ENCODE measurements around the gene VAMP7. TPM values are rescaled to one million over a fixed set of nuclear protein-coding genes. Genes with fewer than 3 reads are reported as not detected.

VAMP7 gene
- total and polyA plus RNA-seq, 9 of the 15 experiments (the other 6 are each of a cell fraction or from before 2014, with no cell fraction given) = 38.4 to 100 (median 67.7) TPM

DNA sequence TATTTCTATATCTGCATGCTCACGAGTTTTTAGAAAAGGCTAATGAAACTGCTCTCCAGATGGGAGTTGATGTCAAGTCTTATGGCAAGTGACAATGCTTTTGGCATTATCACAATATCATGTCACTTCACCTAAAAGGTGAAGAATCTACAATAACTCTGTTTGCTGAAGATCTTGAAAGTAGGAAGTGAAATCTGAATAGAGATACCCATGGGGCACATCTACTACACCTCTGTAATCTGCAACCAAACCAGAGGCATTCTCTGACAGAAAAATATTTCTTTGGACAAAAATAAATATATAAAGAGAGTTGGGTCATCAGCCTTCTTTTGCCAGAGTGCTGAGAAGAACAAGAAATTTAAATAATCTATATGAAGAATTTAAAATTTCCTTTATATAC lies 3.9 kb upstream of the VAMP7 start (continued):
- TF ChIP-seq ZFPM2 (CRISPR knock-in tag; IDR thresholded peaks at IDR 0.05) (no peak), KDM4B (IDR thresholded peaks at IDR 0.05; ENCODE audit: borderline replicate concordance in 2 of 2, low read depth in 1 of 2) (no peak), NELFE (IDR thresholded peaks at IDR 0.05; ENCODE audit: insufficient read depth, insufficient read length) (no peak), BHLHE40 (IDR thresholded peaks at IDR 0.05; ENCODE audit: low read length) (no peak), TBL1XR1 (IDR thresholded peaks at IDR 0.05; ENCODE audit: low read length in 2 of 2) (no peak)

DNA sequence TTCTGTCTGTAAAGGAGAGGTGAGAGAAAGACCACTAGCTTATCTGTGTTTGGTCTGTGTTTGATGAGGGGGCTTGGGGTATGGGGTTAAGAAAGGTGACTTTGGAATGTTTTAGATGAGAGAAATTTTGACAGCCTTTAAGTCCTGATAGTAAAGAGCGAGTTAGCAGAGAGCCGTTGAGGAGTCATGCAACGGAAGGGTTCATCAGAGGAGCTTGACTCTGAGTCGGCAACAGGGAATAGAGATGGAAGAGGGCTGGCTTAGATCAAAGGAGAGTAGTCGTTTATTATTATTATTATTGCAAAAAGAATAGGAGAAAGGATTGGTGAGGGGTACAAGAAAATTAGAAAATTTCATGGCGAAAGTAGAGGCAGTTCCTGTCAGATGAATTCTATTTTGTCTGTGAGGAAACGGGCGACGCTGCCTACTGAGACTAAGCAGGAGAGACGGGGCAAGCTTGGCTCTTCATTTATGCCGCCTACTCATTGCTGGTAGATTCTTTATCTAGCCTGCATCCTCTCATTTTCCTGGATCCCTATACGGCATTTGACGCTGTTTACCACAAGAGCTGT lies 473 bp upstream of the VAMP7 start:
- H3K4me2 ChIP-seq (ENCODE audit: insufficient read depth, low read length) = peak overlapping the region; percentile 96
- no peaks in the 10 kb centered on the region for H3K9me3 ChIP-seq (replicated peaks; ENCODE audit: control insufficient read depth, insufficient read depth, low read depth, low read length)
- intact Hi-C loops (cut with micrococcal nuclease) (no loop called here), in situ Hi-C loops (cut with MboI) (no loop called here)
- H3K27ac ChIP-seq (ENCODE audit: extremely low read depth, low read depth, low read length) = peak overlapping the region; percentile 97
- WGBS (ENCODE audit: insufficient coverage, low coverage, missing lambda C conversion rate) = 8% methylated on average over 13 of the region's 13 CpGs
- FAIRE-seq = no peak
- H3K79me2 ChIP-seq (ENCODE audit: control insufficient read depth, insufficient read depth, low read length) = peaks cover 43% of the 10 kb centered on the region
- no peaks in the 10 kb centered on the region for H3K9me1 ChIP-seq (ENCODE audit: control insufficient read depth, insufficient read depth, low read length)
- DNase-seq (ENCODE audit: extremely low read depth in 1 of 4, low spot score in 3 of 4) = peak in 2 of 4 experiments; percentile 6 to 27
- ATAC-seq = peak; percentile 35
- H3K4me1 ChIP-seq (replicated peaks in 1 of 2; ENCODE audit: control insufficient read depth in 2 of 2, insufficient read depth in 2 of 2, low read length in 2 of 2) = peaks cover 8 to 10% of the 10 kb centered on the region in 2 experiments; a peak in 4 of 5 replicates
- H2AFZ ChIP-seq (ENCODE audit: low read depth, low read length) = peak overlapping the region; percentile 96
- H3K36me3 ChIP-seq (ENCODE audit: control insufficient read depth, insufficient read depth, low read length) = peaks cover 20% of the 10 kb centered on the region; the same call in 1 of the 3 replicates
- TF ChIP-seq ARHGAP35 (IDR thresholded peaks at IDR 0.05; ENCODE audit: partially characterized antibody) = no peak
- TF ChIP-seq NFRKB (IDR thresholded peaks at IDR 0.05; ENCODE audit: low read depth) = 0 out of 2 replicates have a peak, but pooled peaks have one; percentile 29
- TF ChIP-seq, protein P1, sequence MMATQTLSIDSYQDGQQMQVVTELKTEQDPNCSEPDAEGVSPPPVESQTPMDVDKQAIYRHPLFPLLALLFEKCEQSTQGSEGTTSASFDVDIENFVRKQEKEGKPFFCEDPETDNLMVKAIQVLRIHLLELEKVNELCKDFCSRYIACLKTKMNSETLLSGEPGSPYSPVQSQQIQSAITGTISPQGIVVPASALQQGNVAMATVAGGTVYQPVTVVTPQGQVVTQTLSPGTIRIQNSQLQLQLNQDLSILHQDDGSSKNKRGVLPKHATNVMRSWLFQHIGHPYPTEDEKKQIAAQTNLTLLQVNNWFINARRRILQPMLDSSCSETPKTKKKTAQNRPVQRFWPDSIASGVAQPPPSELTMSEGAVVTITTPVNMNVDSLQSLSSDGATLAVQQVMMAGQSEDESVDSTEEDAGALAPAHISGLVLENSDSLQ (IDR thresholded peaks at IDR 0.05) = 0 out of 2 replicates have a peak, but pooled peaks have one; percentile 31
- TF ChIP-seq, protein P2, sequence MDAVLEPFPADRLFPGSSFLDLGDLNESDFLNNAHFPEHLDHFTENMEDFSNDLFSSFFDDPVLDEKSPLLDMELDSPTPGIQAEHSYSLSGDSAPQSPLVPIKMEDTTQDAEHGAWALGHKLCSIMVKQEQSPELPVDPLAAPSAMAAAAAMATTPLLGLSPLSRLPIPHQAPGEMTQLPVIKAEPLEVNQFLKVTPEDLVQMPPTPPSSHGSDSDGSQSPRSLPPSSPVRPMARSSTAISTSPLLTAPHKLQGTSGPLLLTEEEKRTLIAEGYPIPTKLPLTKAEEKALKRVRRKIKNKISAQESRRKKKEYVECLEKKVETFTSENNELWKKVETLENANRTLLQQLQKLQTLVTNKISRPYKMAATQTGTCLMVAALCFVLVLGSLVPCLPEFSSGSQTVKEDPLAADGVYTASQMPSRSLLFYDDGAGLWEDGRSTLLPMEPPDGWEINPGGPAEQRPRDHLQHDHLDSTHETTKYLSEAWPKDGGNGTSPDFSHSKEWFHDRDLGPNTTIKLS (IDR thresholded peaks at IDR 0.05; ENCODE audit: borderline replicate concordance, low read depth) = no peak
- TF ChIP-seq, protein P3, sequence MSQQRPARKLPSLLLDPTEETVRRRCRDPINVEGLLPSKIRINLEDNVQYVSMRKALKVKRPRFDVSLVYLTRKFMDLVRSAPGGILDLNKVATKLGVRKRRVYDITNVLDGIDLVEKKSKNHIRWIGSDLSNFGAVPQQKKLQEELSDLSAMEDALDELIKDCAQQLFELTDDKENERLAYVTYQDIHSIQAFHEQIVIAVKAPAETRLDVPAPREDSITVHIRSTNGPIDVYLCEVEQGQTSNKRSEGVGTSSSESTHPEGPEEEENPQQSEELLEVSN (IDR thresholded peaks at IDR 0.05; ENCODE audit: borderline replicate concordance in 1 of 2, extremely low read depth in 1 of 2, insufficient read depth in 1 of 2, insufficient read length in 1 of 2, low read depth in 1 of 2, low read length in 1 of 2, poor library complexity in 1 of 2, severe bottlenecking in 1 of 2) = no peak
- 0 out of 2 replicates have a peak, but pooled peaks have one; percentile 9 for TF ChIP-seq SMARCA4 (IDR thresholded peaks at IDR 0.05)
- peak in 1 of 2 experiments; percentile 78; a peak in 3 of 4 replicates for TF ChIP-seq FOXK2 (conservative IDR thresholded peaks at IDR 0.05 in 1 of 2, IDR thresholded peaks at IDR 0.05 in 1 of 2; ENCODE audit: low read depth in 2 of 2)
- ChIA-PET CTCF (ENCODE audit: low intra/inter-chr PET ratio) (no interaction called here), POLR2A (no interaction called here)
- H4K20me1 ChIP-seq (replicated peaks; ENCODE audit: control insufficient read depth, insufficient read depth, low read length) = peaks cover 10% of the 10 kb centered on the region
- H3K9ac ChIP-seq (ENCODE audit: insufficient read depth in 1 of 2, low read depth in 2 of 2, low read length in 2 of 2) = peak overlapping the region; percentile 85 to 96; a peak in 3 of 4 replicates
- H3K27me3 ChIP-seq (ENCODE audit: control insufficient read depth in 2 of 2, insufficient read depth in 2 of 2, low read length in 2 of 2) = no peaks in the 10 kb centered on the region
- no TSS peak for BruUV-seq (replicated peaks)
- H3K4me3 ChIP-seq = peak overlapping the region; percentile 78
